Upper lobe of left lung (tissue), 4 donors: Measurements from ENCODE around the gene EPM2A.

Experiments
- EP300 ChIP-seq, 4 donors: sonication (generic); formaldehyde crosslinking; IDR thresholded peaks; one replicate each; pipeline ENCODE4 v1.5.1; 2017; ENCODE audit warnings: antibody characterized with exemption in 4 of 4, control low read depth in 2 of 4
- POLR2AphosphoS5 ChIP-seq, 2 donors: sonication (generic); formaldehyde crosslinking; IDR thresholded peaks; one replicate each; pipeline ENCODE4 v1.5.1; 2017; ENCODE audit warnings: antibody characterized with exemption in 2 of 2
- TF ChIP-seq, protein P1 (sequence below), 6 experiments: fragments of 450-650 bp in 4 of 6; fragments of 200-600 bp in 2 of 6; sonication (generic) in 2 of 6; IDR thresholded peaks; one replicate each; pipeline ENCODE4 v1.5.1; 2016 to 2019; ENCODE audit warnings: antibody characterized with exemption in 6 of 6

DNA sequence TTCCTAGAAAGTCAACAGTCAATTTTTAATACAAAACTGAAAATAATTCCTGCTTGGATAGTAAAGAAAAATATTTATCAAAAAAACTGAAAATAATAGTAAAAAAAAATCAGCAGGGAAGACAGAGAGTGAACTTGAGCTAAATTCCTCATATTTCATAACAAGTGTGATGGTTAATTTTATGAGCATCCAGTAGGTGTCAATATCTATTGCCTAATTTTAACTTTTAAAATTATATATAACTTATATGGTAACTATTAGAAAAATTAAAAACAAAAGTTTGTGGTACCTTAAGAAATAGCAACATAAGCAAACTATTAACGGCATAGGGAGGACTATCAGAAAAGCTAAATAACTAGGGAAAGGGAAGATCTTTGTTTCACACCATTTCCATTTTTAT lies 2.1 kb downstream of the EPM2A start:
- TF ChIP-seq, protein P1, sequence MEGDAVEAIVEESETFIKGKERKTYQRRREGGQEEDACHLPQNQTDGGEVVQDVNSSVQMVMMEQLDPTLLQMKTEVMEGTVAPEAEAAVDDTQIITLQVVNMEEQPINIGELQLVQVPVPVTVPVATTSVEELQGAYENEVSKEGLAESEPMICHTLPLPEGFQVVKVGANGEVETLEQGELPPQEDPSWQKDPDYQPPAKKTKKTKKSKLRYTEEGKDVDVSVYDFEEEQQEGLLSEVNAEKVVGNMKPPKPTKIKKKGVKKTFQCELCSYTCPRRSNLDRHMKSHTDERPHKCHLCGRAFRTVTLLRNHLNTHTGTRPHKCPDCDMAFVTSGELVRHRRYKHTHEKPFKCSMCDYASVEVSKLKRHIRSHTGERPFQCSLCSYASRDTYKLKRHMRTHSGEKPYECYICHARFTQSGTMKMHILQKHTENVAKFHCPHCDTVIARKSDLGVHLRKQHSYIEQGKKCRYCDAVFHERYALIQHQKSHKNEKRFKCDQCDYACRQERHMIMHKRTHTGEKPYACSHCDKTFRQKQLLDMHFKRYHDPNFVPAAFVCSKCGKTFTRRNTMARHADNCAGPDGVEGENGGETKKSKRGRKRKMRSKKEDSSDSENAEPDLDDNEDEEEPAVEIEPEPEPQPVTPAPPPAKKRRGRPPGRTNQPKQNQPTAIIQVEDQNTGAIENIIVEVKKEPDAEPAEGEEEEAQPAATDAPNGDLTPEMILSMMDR (IDR thresholded peaks at IDR 0.05) = no peak
- TF ChIP-seq POLR2AphosphoS5 (IDR thresholded peaks at IDR 0.05) = no peak
- no peak for TF ChIP-seq EP300 (IDR thresholded peaks at IDR 0.05)
